ENCODE measurements around the gene CEP68.

Gene CEP68

DNA sequence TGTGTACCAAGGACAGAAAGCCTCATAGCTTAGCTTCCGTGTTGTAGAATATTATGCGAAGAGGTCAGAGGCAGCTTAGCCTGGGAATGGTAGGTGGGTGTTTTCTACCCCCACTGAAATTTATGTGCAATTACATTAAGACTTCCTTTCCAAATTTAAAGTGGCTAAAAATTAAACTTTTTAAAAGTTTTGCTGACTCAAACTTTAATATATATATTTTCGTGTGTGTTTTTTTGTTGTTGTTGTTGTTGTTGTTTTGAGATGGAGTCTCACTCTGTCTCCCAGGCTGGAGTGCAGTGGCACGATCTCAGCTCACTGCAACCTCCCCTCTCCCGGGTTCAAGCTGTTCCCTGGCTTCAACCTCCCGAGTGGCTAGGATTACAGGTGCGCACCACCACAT lies 77.9 kb downstream of the CEP68 start:
- DNase-seq = no peak

DNA sequence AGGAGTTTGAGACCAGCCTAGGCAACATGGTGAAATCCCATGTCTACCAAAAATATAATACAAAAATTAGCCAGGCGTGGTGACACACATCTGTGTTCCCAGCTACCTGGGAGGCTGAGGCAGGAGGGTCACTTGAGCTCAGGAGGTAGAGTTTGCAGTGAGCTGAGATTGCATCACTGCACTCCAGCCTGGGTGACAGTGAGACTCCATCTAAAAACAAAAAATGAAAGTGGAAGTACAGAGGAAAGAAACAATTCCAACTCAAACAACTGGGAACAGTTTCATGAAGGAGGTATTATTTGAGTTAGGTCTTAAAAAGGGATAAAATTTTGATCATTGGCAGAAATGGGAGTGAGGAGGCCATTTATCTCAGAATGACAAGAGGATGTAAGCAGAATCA lies 80.0 kb downstream of the CEP68 start:
- no peak for DNase-seq
